C4-2B (cell line): Measurements from ENCODE around the gene EHBP1.

Experiments used
- CTCF ChIP-seq: fragments of 450-650 bp; conservative IDR thresholded peaks from 2 replicates; pipeline ENCODE4 v1.5.1; 2017; ENCODE audit warnings: mild to moderate bottlenecking
- ZFX ChIP-seq: fragments of 450-650 bp; IDR thresholded peaks from 2 replicates; pipeline ENCODE4 v1.6.1; 2017

GRCh38 chr2:63064661-63065060 is 359.1 kb downstream of the EHBP1 start:
- TF ChIP-seq CTCF (no peak), ZFX (no peak)
